ENCODE measurements around the gene ZNF554.

Gene ZNF554

GRCh38 chr19:2819540-2820111 is at the start of gene ZNF554:
TSS of gene ZNF554 (plus strand) at chr19:2819868. CDS start at chr19:2820072, 204 bp downstream.
- DNase-seq (ENCODE audit: low spot score) = peak; percentile 97

- no peak for DNase-seq (ENCODE audit: low spot score)
These were observed 49.3 kb upstream of the ZNF554 start for GRCh38 chr19:2770055-2771013.

GRCh38 chr19:2771786-2772674 is 47.6 kb upstream of the ZNF554 start:
- no peak for DNase-seq (ENCODE audit: low spot score)

GRCh38 chr19:2774083-2774679 is 45.5 kb upstream of the ZNF554 start:
- DNase-seq (ENCODE audit: low spot score) = no peak

GRCh38 chr19:2774953-2775555 is 44.6 kb upstream of the ZNF554 start:
- DNase-seq (ENCODE audit: low spot score) = no peak

GRCh38 chr19:2775556-2776430 is 43.9 kb upstream of the ZNF554 start:
- DNase-seq (ENCODE audit: low spot score) = no peak

- no peak for DNase-seq (ENCODE audit: low spot score)
These were observed 41.5 kb upstream of the ZNF554 start for GRCh38 chr19:2777952-2778683.

- no peak for DNase-seq (ENCODE audit: low spot score)
These were observed 40.4 kb upstream of the ZNF554 start for GRCh38 chr19:2779121-2779740.

GRCh38 chr19:2780284-2780683 is 39.4 kb upstream of the ZNF554 start:
- no peak for DNase-seq (ENCODE audit: low spot score)

- no peak for DNase-seq (ENCODE audit: low spot score)
These were observed 37.2 kb upstream of the ZNF554 start for GRCh38 chr19:2782329-2782935.

- DNase-seq (ENCODE audit: low spot score) = peak; percentile 98
These were observed 36.5 kb upstream of the ZNF554 start, which contains the start of gene SGTA for GRCh38 chr19:2782936-2783780. TSS of gene SGTA (minus strand) at chr19:2783273. CDS start at chr19:2769068, 14,205 bp downstream.

- DNase-seq (ENCODE audit: low spot score) = no peak
These were observed 35.9 kb upstream of the ZNF554 start for GRCh38 chr19:2783781-2784145.

- DNase-seq (ENCODE audit: low spot score) = peak; percentile 98
These were observed 34.2 kb upstream of the ZNF554 start, which contains the start of gene THOP1 for GRCh38 chr19:2785244-2785997. TSS of gene THOP1 (plus strand) at chr19:2785503. CDS start at chr19:2785663, 160 bp downstream.

GRCh38 chr19:2787115-2787514 is 32.6 kb upstream of the ZNF554 start:
- DNase-seq (ENCODE audit: low spot score) = no peak

- DNase-seq (ENCODE audit: low spot score) = no peak
These were observed 31.4 kb upstream of the ZNF554 start for GRCh38 chr19:2788237-2788636.

GRCh38 chr19:2790194-2790556 is 29.5 kb upstream of the ZNF554 start:
- no peak for DNase-seq (ENCODE audit: low spot score)

All from LoVo (cell line).